Measurements from ENCODE around the gene WBP1L.

- TF ChIP-seq CTCF (IDR thresholded peaks at IDR 0.05) (peak in 3 of 5 experiments; percentile 40 to 74 (median 69)), POLR2A (IDR thresholded peaks at IDR 0.05) (peak; percentile 75 to 84), EP300 (IDR thresholded peaks at IDR 0.05) (peak; percentile 93 to 98)
Measured at GRCh38 chr10:102713814-102714620, 29.7 kb upstream of the WBP1L start, which contains the start of gene ARL3.

Measured in tibial nerve (tissue), 4 donors.